Stimulated activated CD4-positive, alpha-beta T cell treated with anti-CD3 and anti-CD28 coated beads, Interleukin-2, amount 100 ng/mL, for 24 hours (primary cell): ENCODE data around the gene TMED8.
"Not testable (repeated sequence)": the region's sequence is repeated elsewhere in the genome, so short reads cannot be mapped to it uniquely, and the experiment has no call there.

ENCODE experiments used
- DNase-seq, 2 donors: peaks; one replicate each; pipeline ENCODE4 v3.0.0-alpha.2; 2020

The TMED8 gene

GRCh38 chr14:77320238-77320935, 56.5 kb downstream of the TMED8 start, which contains the start of gene POMT2:
POMT2 (minus strand) TSS chr14:77320883; CDS start chr14:77320681, 202 bp downstream.
- peak; percentile 92 to 93 for DNase-seq

GRCh38 chr14:77319422-77319821, 57.5 kb downstream of the TMED8 start:
- no peak for DNase-seq

GRCh38 chr14:77318756-77319155, 58.1 kb downstream of the TMED8 start:
- DNase-seq, result not testable (repeated sequence)

- DNase-seq, result no peak
Observed at GRCh38 chr14:77318006-77318553, 58.8 kb downstream of the TMED8 start.

- no peak for DNase-seq
Observed at GRCh38 chr14:77316872-77317301, 60.0 kb downstream of the TMED8 start.

GRCh38 chr14:77316195-77316505, 60.7 kb downstream of the TMED8 start:
- no peak for DNase-seq

- no peak for DNase-seq
Observed at GRCh38 chr14:77314539-77315457, 62.1 kb downstream of the TMED8 start.

- DNase-seq, result no peak
Observed at GRCh38 chr14:77314043-77314442, 62.9 kb downstream of the TMED8 start.

- no peak for DNase-seq
Observed at GRCh38 chr14:77313371-77313770, 63.5 kb downstream of the TMED8 start.

GRCh38 chr14:77311217-77311616, 65.7 kb downstream of the TMED8 start:
- DNase-seq, result no peak

GRCh38 chr14:77310026-77310425, 66.9 kb downstream of the TMED8 start:
- no peak for DNase-seq

- no peak for DNase-seq
Observed at GRCh38 chr14:77309131-77309530, 67.8 kb downstream of the TMED8 start.

- DNase-seq, result no peak
Observed at GRCh38 chr14:77306851-77307496, 69.9 kb downstream of the TMED8 start.

- no peak for DNase-seq
Observed at GRCh38 chr14:77306416-77306815, 70.5 kb downstream of the TMED8 start.

GRCh38 chr14:77305696-77306095, 71.2 kb downstream of the TMED8 start:
- DNase-seq, result no peak

- DNase-seq, result peak; percentile 26 to 43
Observed at GRCh38 chr14:77303417-77304156, 73.3 kb downstream of the TMED8 start.

- DNase-seq, result peak; percentile 27 to 49
Observed at GRCh38 chr14:77302926-77303325, 74.0 kb downstream of the TMED8 start.

GRCh38 chr14:77301103-77301502, 75.8 kb downstream of the TMED8 start:
- DNase-seq, result peak; percentile 64 to 65

- DNase-seq, result no peak
Observed at GRCh38 chr14:77299771-77300170, 77.1 kb downstream of the TMED8 start.

- DNase-seq, result no peak
Observed at GRCh38 chr14:77296906-77297305, 80.0 kb downstream of the TMED8 start.

- no peak for DNase-seq
Observed at GRCh38 chr14:77296155-77296554, 80.7 kb downstream of the TMED8 start.

- no peak for DNase-seq
Observed at GRCh38 chr14:77290705-77291104, 86.2 kb downstream of the TMED8 start.

GRCh38 chr14:77286576-77286975, 90.3 kb downstream of the TMED8 start:
- DNase-seq, result no peak
